Iris pigment epithelial cell (primary cell): ENCODE measurements around the gene SYTL2.
A peak's percentile ranks its signal among the peaks of the same experiment; 100 is the strongest.
"Not testable (repeated sequence)": the region's sequence is repeated elsewhere in the genome, so short reads cannot be mapped to it uniquely, and the experiment has no call there.

Experiments
- DNase-seq: peaks from one replicate; pipeline ENCODE4 v3.0.0-alpha.2; 2011; ENCODE audit warnings: low read depth

SYTL2 gene

DNA sequence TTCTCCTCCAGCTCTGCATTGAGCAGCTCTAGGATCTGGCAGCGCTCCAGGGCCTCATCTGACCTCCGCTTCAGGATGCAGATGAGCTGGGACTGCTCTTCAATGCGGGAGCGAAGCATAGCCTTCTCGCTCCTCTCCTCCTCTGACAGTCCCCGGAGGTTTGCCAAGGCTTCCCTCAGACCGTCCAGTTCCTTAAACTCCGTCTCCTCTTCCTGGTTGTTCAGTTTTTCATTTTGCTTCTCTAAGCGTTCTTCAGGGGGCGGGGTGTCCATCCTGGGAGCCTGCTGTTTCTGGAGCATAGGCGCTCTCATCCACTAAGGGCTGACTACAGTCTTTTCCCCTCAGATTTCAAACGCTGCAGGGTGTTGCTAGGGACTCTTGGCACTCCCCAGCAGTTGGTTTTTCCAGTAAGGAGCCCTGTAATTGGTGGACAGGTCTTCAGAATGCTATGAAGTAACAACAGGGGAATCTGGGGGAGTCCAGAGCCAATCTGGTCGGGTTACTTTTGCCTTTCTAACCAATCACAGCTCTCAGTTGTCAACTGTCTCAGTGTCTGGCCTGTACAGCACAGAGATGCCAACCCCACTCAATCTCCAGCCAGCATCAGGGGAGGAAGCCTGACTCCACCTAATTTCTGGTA is 125.0 kb downstream of the SYTL2 start, which contains the start of gene CCDC89:
CCDC89 (minus strand) TSS at position 376 of the 640 bp plus-strand sequence; CDS start at position 311, 65 bp downstream.
- peak; percentile 94 for DNase-seq

- DNase-seq: no peak
Measured at GRCh38 chr11:85685125-85685819, 125.7 kb downstream of the SYTL2 start.

DNA sequence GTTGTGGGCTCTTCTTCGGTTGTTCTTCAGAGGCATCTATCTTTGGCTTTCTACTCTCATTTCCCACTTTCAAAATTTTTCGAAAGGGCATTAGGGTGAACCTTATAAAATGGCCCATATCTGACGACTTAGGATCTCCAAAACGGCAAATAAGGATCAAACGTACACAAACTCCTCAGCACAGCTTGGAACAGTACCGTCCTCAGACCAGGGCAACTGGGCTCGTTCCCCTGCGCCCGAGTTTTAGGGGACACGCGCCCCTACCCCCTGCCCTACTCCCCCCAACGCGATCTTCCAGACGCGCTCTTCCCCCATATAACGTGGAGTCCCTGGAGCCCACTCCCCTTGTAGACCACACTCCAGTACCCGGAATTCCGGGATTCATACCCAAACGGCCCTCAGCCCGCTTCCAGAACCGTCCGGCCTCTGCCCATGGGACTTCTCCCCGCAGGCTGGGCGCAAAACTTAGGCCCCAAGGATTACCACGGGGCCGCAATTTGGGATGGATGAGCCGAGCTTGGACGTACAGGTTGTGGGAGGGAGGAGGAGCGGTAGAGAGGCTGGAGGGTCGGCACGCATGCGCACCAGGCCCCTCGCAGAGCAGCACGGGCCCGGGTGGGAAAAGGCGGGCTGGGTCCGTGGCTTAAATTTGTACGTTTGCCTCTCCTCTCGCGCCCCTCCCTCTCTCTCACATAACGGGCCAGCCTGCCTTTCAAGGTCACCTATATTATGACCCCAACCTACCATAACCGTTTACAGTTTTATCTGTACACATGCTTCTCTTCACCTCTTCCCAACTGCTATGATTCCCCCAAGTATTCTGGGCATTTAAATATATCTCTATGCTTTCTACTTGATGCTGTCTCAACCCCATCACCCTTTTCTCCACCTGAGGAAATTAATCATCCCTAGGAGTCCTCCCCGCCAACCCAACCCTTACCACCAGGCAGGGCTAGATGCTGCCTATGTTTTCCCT is 128.3 kb downstream of the SYTL2 start:
- peak; percentile 23 for DNase-seq

DNA sequence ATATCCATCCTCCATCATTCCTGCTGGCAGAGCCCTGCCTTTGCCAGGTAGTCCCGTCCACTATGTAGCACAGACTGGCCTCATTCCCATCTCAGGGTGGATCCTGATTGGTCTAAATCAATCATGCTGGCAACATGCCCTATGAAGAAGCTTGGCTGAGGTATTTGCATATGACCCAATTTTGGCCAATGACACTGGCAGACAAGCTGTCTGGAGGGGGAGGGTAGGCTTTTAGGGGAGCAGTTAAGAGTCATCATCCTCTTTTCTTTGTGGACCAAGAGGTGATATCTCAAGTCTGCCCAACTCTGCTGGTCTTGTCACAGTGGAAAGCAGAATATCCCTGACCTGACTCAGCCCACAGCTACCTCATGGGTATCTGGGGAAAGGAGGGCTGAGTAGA is 130.0 kb downstream of the SYTL2 start:
- no peak for DNase-seq

DNA sequence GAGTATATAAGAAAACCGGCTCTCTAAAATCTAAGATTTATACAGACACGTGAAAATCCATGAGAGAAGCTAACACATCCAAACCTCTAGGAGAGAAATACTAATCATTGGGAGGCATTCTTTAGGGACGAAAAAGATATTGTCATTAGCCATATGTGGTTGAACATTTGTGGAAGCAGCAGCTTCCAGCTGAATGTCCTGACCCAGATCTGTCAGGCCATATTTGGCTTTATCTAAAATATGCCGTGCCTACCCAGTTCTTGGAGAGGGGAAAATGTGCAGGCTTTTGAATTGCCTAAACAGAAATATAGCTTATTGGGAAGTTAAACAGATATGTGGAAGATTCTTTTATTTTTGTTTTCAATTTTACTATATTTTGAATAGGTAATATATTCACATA is 131.4 kb downstream of the SYTL2 start:
- no peak for DNase-seq

GRCh38 chr11:85673393-85673792 is 137.5 kb downstream of the SYTL2 start:
- DNase-seq: no peak

DNA sequence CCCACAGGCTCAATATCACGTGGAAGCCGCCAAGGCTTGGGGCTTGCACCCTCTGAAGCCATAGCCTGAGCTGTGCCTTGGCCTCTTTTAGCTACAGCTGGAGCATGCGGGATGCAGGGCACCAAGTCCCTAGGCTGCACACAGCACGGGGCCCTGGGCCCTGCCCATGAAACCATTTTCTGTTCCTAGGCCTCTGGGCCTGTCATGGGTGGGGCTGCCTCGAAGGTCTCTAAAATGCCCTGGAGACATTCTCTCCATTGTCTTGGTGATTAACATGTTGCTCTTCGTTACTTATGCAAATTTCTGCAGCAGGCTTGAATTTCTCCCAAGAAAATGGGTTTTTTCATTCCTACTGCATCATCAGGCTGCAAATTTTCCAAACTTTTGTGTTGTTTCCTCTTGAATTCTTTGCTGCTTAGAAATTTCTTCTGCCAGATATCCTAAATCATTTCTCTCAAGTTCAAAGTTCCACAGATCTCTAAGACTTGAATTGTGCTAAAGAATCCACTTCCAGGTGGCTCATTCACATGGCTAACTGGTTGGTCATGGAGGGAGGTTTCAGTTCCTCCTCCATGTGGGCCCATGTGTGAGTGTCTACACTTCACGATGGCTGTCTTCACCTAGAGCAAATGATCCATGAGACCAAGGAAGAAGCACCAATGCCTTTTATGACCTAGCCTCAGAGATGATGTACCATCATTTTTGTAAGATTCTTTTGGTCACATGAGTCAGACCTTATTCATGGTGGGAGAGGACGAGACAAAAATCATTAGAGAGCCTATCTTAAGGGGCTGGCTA is 138.6 kb downstream of the SYTL2 start:
- no peak for DNase-seq

GRCh38 chr11:85670949-85671663 is 139.8 kb downstream of the SYTL2 start:
- DNase-seq: not testable (repeated sequence)

- DNase-seq: no peak
Measured at GRCh38 chr11:85668157-85668556, 142.8 kb downstream of the SYTL2 start.

DNA sequence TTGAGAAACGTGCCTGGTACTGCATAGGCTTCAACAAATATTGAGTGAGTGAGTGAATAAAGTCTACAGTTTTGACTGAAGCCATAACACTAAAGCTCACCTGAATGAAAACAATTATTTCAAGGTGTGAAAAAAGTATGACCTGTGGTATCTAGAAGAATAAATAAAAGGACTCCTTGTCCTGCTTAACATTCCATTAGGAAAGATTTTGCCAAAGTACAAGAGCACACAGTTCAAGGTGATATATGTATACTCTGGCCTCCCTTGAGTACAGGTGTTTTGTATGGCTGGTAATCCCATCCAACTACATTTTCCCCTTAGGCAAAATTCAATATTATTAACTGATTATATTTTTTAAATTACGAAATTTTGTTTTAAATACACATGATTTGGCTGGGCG is 144.3 kb downstream of the SYTL2 start:
- DNase-seq: no peak

DNA sequence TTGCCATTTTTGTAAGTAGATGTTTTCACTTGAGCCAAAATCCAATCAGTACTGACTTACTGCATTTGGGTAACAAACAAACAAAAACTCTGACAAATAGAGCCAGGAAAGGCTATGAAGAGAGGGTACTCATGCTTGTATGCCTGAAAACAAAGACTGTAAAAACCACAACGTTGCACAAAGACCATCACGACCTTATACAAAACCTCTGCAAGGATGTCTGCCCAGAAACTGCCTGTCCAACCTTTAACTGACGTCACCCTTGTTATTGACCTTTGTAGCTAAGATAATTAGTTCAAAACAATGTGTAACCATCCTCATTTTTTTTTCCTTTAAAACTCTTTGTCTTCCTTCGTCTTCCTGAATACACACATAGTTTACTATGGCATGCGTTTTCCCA is 145.2 kb downstream of the SYTL2 start:
- no peak for DNase-seq

DNA sequence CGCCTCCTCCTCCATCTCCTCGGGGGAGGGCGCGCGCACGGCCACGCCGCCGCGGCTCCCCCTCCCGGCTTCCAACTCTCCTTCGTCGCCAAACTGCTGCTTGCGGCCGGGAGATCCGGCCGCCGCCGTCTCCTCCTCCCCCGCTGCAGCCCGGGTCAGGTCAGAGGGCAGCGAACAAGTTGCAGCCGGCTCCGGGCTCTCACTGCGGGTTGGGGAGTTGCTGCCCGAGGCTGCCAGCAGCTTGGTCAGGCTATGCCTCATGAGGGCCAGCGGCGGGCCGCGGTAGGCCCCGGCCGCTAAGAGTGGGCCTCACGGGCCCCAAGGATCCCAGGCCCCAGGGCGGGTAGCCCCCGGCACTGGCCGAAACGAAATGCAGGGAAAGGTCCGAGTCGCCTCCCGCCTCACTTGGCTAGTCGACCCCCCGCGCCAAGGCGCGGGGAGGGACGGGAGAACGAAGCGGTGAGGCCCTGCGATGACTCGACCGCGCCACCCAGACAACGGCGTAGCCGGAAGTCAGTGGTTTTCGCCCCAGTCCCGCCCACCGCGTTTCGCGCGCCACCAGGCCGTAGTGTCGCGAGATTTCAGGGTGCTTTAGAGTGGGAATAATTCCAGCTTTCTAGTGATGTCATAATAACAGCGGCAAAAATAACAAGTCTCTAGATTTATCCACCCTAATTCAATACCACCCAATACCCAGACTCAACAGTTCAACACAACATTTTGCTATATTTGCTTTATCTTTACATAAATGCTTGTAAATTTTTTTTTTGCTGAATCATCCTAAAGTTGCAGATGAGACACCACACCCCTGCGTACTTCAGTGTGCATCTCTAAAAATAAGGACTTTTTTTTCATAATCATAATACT is 146.1 kb downstream of the SYTL2 start, which contains the start of gene CREBZF:
CREBZF (minus strand) TSS at position 515 of the 867 bp plus-strand sequence; CDS start at position 261, 254 bp downstream.
- peak; percentile 94 for DNase-seq

DNA sequence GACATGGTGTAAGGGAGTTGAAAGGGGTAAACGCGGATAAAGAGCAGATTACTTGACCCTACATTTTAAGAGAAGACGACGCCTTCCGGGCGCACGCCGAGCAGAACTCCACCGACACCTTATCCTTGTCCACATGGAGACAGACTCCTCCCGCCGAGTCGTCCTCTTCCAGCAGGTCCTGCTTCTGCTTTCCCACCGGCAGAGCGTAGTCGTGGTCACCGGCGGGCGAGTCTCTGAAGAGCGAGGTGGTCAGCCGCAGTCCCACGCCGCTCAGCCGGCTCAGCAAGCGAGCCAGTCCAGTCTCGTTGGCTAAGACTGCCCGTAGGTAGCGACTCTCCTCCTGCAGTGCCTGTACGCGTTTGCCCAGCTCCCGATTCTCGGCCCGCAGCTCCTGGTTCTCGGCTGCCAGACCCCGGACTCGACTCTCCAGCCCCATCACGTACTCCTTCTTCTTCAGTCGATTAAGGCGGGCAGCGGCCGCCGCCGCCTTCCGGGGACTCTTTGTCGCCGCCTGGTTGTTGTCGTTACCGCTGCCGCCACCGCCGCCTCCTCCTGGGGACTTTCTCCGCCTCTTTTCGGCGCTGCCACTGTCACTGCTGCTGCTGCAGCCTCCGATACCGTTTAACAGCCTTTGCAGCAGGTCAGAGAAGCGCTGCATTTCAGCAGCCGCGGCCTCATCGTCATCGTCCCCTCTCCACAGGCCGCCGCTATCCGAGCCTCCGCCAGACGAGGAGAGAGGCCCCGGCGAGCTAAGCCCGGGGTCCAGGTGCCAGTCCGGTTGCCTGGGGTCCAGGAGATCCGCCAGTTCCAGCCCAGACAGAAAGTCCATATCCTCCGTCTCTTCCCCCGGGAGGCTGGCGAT is 147.0 kb downstream of the SYTL2 start:
- peak; percentile 49 for DNase-seq

- DNase-seq: no peak
Measured at GRCh38 chr11:85663080-85663752, 147.7 kb downstream of the SYTL2 start.

DNA sequence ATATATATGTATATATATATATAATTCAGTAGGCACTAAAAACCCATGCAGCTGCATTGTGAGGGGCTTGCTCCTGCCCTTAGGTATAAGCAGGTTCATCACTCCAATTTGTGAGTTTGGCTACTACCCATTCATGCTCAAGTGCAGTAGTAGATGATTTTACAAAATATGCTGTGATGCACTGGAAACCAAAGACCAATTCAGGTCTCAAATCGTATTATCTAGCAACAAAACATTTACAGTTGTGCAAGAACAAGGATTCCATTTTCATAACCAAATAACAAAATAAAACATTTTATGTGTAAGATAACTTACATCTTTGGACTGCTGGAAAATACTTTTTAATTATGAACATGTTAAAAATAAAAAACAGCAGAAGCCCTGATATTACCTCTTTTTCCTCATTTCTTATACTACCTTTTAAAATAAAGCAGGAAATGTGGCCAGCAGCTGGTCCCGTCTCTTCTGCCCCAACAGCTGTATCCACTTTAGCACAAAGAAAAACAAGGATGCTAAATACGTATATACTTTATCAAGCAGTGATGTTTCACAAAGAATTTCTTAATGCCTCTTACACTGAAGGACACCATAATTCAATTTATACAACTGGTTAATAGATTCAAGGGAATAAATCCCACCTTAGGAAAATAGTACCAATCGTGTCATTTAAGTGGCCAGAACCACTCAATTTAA is 148.8 kb downstream of the SYTL2 start:
- no peak for DNase-seq

- no peak for DNase-seq
Measured at GRCh38 chr11:85658180-85658579, 152.8 kb downstream of the SYTL2 start.

DNA sequence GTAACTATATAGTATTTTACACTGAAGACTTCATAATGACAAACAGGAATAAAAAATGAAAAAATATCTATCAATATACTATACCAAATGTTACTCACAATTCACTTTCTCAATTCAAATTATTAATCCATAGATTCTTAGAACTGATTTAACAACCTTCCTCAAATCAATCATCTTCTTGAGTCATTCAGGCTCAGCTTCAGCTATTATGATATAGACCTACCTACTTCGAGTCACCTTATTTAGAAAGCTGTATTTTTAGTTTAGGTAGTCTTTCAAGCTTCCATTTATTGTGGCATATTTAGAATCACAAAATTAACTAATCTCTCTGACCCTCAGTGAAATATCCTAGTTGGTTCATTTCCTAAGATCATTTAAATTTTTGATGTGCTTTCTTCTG is 154.2 kb downstream of the SYTL2 start:
- DNase-seq: no peak

DNA sequence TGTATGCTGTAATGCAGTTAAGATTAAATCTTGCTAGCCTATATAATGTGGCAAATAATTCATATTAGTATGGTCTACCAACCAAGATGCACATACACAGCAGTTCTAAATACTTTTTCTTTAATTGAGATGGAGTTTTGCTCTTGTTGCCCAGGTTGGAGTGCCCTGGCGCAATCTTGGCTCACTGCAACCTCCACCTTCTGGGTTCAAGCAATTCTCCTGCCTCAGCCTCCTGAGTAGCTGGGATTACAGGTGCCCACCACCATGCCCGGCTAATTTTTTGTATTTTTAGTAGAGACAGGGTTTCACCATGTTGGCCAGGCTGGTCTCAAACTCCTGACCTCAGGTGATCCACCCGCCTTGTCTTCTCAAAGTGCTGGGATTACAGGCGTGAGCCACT is 156.6 kb downstream of the SYTL2 start:
- DNase-seq: not testable (repeated sequence)
